HUES64 (cell line): ENCODE measurements around the gene SYDE1.

Experiments
- H3K27ac ChIP-seq: 2 replicates; pipeline ENCODE4 v1.7.0; 2013; ENCODE audit warnings: low read depth, low read length, inconsistent platforms
- H3K27me3 ChIP-seq: 2 replicates; pipeline ENCODE4 v1.6.1; 2013; ENCODE audit warnings: mild to moderate bottlenecking, low read length; ENCODE audit not compliant: insufficient read depth
- H3K36me3 ChIP-seq: 2 replicates; pipeline ENCODE4 v1.6.1; 2013; ENCODE audit warnings: mild to moderate bottlenecking, low read length; ENCODE audit not compliant: insufficient read depth
- H3K4me1 ChIP-seq: 2 replicates; pipeline ENCODE4 v1.6.1; 2013; ENCODE audit warnings: mild to moderate bottlenecking, low read length, moderate library complexity; ENCODE audit not compliant: insufficient read depth
- H3K4me3 ChIP-seq: 2 replicates; pipeline ENCODE4 v1.5.1; 2013; ENCODE audit warnings: mild to moderate bottlenecking, low read length, moderate library complexity
- H3K9ac ChIP-seq: 2 replicates; pipeline ENCODE4 v1.6.1; 2013; ENCODE audit warnings: mild to moderate bottlenecking, low read depth, low read length
- H3K9me3 ChIP-seq: 2 replicates; pipeline ENCODE4 v1.6.1; 2013; ENCODE audit warnings: low read depth, low read length; ENCODE audit not compliant: insufficient read depth
- WGBS: fragments of 150-250, 120-280 bp; methylation state at CpG from one replicate; pipeline ENCODE4 v1.1.7; 2013; ENCODE audit warnings: missing lambda C conversion rate; 5-methylcytosine and 5-hydroxymethylcytosine counted together

The SYDE1 gene

GRCh38 chr19:15126131-15126910 is 19.1 kb downstream of the SYDE1 start:
- H3K9me3 ChIP-seq: no peaks in the 10 kb centered on the region
- peak overlapping the region; percentile 3; the same call in 1 of the 2 replicates for H3K9ac ChIP-seq
- no peaks in the 10 kb centered on the region for H3K27me3 ChIP-seq
- H3K4me1 ChIP-seq: peaks cover 9% of the 10 kb centered on the region; the same call in 1 of the 2 replicates
- peak overlapping the region; percentile 72 for H3K4me3 ChIP-seq
- peaks cover 17% of the 10 kb centered on the region for H3K36me3 ChIP-seq
- 92% methylated on average over 2 of the region's 2 CpGs for WGBS
- H3K27ac ChIP-seq: no peak overlapping the region

- Histone ChIP-seq H3K27ac (no peak overlapping the region), H3K9ac (no peak overlapping the region), H3K9me3 (no peaks in the 10 kb centered on the region), H3K36me3 (0 out of 2 replicates have a peak, but pooled peaks cover 4% of the 10 kb centered on the region), H3K4me1 (peaks cover 9% of the 10 kb centered on the region; the same call in 1 of the 2 replicates), H3K4me3 (no peak overlapping the region), H3K27me3 (no peaks in the 10 kb centered on the region)
- 82% methylated on average over 5 of the region's 6 CpGs for WGBS
These were observed 21.1 kb downstream of the SYDE1 start for GRCh38 chr19:15128162-15128770.

- no peaks in the 10 kb centered on the region for H3K27me3 ChIP-seq
- no peak overlapping the region for H3K9ac ChIP-seq
- H3K36me3 ChIP-seq: no peaks in the 10 kb centered on the region
- H3K27ac ChIP-seq: no peak overlapping the region
- no peaks in the 10 kb centered on the region for H3K9me3 ChIP-seq
- 76% methylated on average over 13 of the region's 16 CpGs for WGBS
- H3K4me3 ChIP-seq: no peak overlapping the region
- peaks cover 4% of the 10 kb centered on the region; the same call in 1 of the 2 replicates for H3K4me1 ChIP-seq
These were observed 22.8 kb downstream of the SYDE1 start for GRCh38 chr19:15129856-15130585.

GRCh38 chr19:15136234-15136954 is 29.2 kb downstream of the SYDE1 start:
- H3K27me3 ChIP-seq: no peaks in the 10 kb centered on the region
- H3K4me3 ChIP-seq: no peak overlapping the region
- peaks cover 22% of the 10 kb centered on the region for H3K9me3 ChIP-seq
- H3K27ac ChIP-seq: no peak overlapping the region
- no peaks in the 10 kb centered on the region for H3K36me3 ChIP-seq
- no peaks in the 10 kb centered on the region for H3K4me1 ChIP-seq
- H3K9ac ChIP-seq: no peak overlapping the region
- WGBS: 78% methylated on average over 2 of the region's 2 CpGs

- H3K9me3 ChIP-seq: peaks cover 22% of the 10 kb centered on the region
- no peaks in the 10 kb centered on the region for H3K36me3 ChIP-seq
- H3K27me3 ChIP-seq: no peaks in the 10 kb centered on the region
- H3K9ac ChIP-seq: no peak overlapping the region
- H3K4me1 ChIP-seq: no peaks in the 10 kb centered on the region
- no peak overlapping the region for H3K27ac ChIP-seq
- H3K4me3 ChIP-seq: no peak overlapping the region
These were observed 30.6 kb downstream of the SYDE1 start for GRCh38 chr19:15137777-15138176.

- H3K27ac ChIP-seq: no peak overlapping the region
- no peak overlapping the region for H3K9ac ChIP-seq
- 83% methylated on average over 1 of the region's 1 CpG for WGBS
These were observed 31.2 kb downstream of the SYDE1 start for GRCh38 chr19:15138427-15138826.

GRCh38 chr19:15141143-15141542 is 33.9 kb downstream of the SYDE1 start:
- WGBS: 93% methylated on average over 25 of the region's 25 CpGs
- H3K9me3 ChIP-seq: peaks cover 22% of the 10 kb centered on the region
- no peaks in the 10 kb centered on the region for H3K36me3 ChIP-seq
- no peak overlapping the region for H3K27ac ChIP-seq
- H3K9ac ChIP-seq: no peak overlapping the region
- no peaks in the 10 kb centered on the region for H3K27me3 ChIP-seq
- no peak overlapping the region for H3K4me3 ChIP-seq
- H3K4me1 ChIP-seq: no peaks in the 10 kb centered on the region

More at GRCh38 chr19:15138427-15138826, 31.2 kb downstream of the SYDE1 start:
- Histone ChIP-seq H3K4me1 (no peaks in the 10 kb centered on the region), H3K27me3 (no peaks in the 10 kb centered on the region), H3K36me3 (no peaks in the 10 kb centered on the region), H3K4me3 (no peak overlapping the region), H3K9me3 (peaks cover 22% of the 10 kb centered on the region)

GRCh38 chr19:15142313-15142712 is 35.1 kb downstream of the SYDE1 start:
- H3K4me1 ChIP-seq: no peaks in the 10 kb centered on the region
- no peak overlapping the region for H3K9ac ChIP-seq
- peaks cover 22% of the 10 kb centered on the region for H3K9me3 ChIP-seq
- no peak overlapping the region for H3K4me3 ChIP-seq
- no peaks in the 10 kb centered on the region for H3K36me3 ChIP-seq
- no peak overlapping the region for H3K27ac ChIP-seq
- 87% methylated on average over 5 of the region's 5 CpGs for WGBS
- H3K27me3 ChIP-seq: no peaks in the 10 kb centered on the region

GRCh38 chr19:15144046-15144646 is 36.9 kb downstream of the SYDE1 start:
- 88% methylated on average over 1 of the region's 1 CpG for WGBS
- no peak overlapping the region for H3K4me3 ChIP-seq
- no peak overlapping the region for H3K27ac ChIP-seq
- no peaks in the 10 kb centered on the region for H3K4me1 ChIP-seq
- H3K27me3 ChIP-seq: peaks cover 2% of the 10 kb centered on the region; the same call in 1 of the 2 replicates
- H3K9ac ChIP-seq: no peak overlapping the region
- peaks cover 10% of the 10 kb centered on the region for H3K9me3 ChIP-seq
- no peaks in the 10 kb centered on the region for H3K36me3 ChIP-seq

- 100% methylated on average over 1 of the region's 1 CpG for WGBS
- no peak overlapping the region for H3K27ac ChIP-seq
- no peak overlapping the region for H3K4me3 ChIP-seq
- H3K9me3 ChIP-seq: no peaks in the 10 kb centered on the region
- peaks cover 2% of the 10 kb centered on the region; the same call in 1 of the 2 replicates for H3K27me3 ChIP-seq
- H3K36me3 ChIP-seq: no peaks in the 10 kb centered on the region
- no peak overlapping the region for H3K9ac ChIP-seq
- H3K4me1 ChIP-seq: no peaks in the 10 kb centered on the region
These were observed 39.9 kb downstream of the SYDE1 start for GRCh38 chr19:15147090-15147489.
